ENCODE measurements around the gene OR51V1. TPM values are rescaled to one million over a fixed set of nuclear protein-coding genes. Genes with fewer than 3 reads are reported as not detected.
"Not testable (repeated sequence)": the region's sequence is repeated elsewhere in the genome, so short reads cannot be mapped to it uniquely, and the experiment has no call there.

Gene OR51V1
- total RNA-seq = not detected

GRCh38 chr11:5200582-5200981, at the start of gene OR51V1:
TSS of gene OR51V1 (minus strand) at chr11:5200682. CDS start at chr11:5200682, 0 bp downstream.
- H3K36me3 Mint-ChIP-seq = no peaks in the 10 kb centered on the region
- H3K27me3 Mint-ChIP-seq = no peaks in the 10 kb centered on the region
- no peak within 1 kb of the TSS for H3K4me3 Mint-ChIP-seq
- DNase-seq = no peak
- no peak within 1 kb of the TSS for H3K27ac Mint-ChIP-seq
- H3K4me1 Mint-ChIP-seq = no peaks in the 10 kb centered on the region
- H3K9me3 Mint-ChIP-seq = no peaks in the 10 kb centered on the region

- not testable (repeated sequence) for DNase-seq, H3K4me1 Mint-ChIP-seq, H3K27me3 Mint-ChIP-seq, H3K9me3 Mint-ChIP-seq, H3K27ac Mint-ChIP-seq, H3K4me3 Mint-ChIP-seq, H3K36me3 Mint-ChIP-seq
These were observed 49.4 kb upstream of the OR51V1 start, which contains the start of gene HBG1 for GRCh38 chr11:5249807-5250396. TSS of gene HBG1 (minus strand) at chr11:5249857. CDS start at chr11:5249804, 53 bp downstream.

DNA sequence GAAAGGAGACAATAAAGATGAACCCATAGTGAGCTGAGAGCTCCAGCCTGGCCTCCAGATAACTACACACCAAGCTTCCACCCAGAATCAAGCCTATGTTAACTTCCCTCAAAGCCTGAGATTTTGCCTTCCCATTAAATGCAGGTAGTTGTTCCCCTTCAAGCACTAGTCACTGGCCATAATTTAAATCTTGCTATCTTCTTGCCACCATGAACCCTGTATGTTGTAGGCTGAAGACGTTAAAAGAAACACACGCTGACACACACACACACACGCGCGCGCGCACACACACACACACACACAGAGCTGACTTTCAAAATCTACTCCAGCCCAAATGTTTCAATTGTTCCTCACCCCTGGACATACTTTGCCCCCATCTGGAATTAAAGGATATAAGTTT, 48.0 kb upstream of the OR51V1 start:
- H3K27me3 Mint-ChIP-seq, H3K27ac Mint-ChIP-seq, H3K4me1 Mint-ChIP-seq, H3K4me3 Mint-ChIP-seq, H3K36me3 Mint-ChIP-seq, DNase-seq, H3K9me3 Mint-ChIP-seq: not testable (repeated sequence)

DNA sequence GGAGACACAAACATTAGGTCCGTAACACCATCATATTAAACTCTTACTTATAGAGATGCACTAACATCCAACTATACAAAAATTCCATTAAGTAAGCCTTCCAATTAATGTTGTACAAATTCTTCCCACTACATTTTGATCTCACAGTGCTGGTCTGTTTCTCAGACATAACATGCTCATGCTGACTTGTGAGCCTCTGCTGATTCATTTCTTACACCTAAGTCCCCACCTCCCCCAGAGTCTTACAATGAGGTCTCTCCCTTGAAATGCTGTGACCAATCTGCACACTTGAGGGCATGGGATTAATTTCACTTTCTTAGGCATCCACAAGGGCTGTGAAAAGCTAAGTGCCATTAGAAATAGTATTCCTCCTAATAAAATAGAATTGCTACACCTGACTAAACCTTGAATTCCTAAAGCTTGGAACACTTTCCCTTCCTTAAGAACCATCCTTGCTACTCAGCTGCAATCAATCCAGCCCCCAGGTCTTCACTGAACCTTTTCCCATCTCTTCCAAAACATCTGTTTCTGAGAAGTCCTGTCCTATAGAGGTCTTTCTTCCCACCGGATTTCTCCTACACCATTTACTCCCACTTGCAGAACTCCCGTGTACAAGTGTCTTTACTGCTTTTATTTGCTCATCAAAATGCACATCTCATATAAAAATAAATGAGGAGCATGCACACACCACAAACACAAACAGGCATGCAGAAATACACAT, 47.1 kb upstream of the OR51V1 start:
- Mint-ChIP-seq H3K4me3 (no peak overlapping the region), H3K27me3 (no peaks in the 10 kb centered on the region), H3K9me3 (no peaks in the 10 kb centered on the region), H3K36me3 (no peaks in the 10 kb centered on the region), H3K27ac (no peak overlapping the region), H3K4me1 (no peaks in the 10 kb centered on the region)
- DNase-seq = no peak

DNA sequence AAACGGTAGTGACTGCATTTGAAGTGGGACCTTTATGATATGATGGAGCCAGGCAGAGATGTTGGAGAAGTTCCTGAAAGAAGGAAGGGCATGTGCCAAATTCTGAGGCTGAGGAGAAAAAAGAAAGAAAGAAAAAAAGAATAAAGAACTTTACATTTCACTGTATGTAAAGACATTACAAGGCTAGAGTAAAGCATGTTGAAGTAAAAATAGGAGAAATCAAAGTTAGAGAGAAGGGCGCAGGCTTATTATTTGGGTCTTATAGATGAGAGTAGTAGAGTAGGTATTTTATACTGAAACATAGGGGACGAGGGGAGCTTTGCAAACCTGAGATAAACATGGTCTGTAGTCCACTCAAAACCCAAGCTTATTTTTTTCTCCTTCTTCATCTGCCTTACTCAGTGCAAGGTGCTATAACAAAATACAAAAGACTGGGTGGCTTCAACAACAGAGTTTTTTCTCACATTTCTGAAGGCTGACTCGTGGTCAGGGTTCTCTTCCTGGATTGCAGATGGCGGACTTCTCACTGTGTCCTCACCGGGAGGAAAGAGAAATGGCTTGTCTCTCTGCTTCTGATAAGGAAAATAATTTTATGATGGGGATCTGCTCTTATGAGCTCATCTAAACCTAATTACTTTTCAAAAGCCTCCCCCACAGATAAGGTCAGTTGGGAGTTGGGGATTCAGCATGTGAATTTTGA, 46.4 kb upstream of the OR51V1 start:
- Mint-ChIP-seq H3K4me3 (no peak overlapping the region), H3K9me3 (no peaks in the 10 kb centered on the region), H3K27ac (no peak overlapping the region), H3K4me1 (no peaks in the 10 kb centered on the region), H3K36me3 (no peaks in the 10 kb centered on the region), H3K27me3 (no peaks in the 10 kb centered on the region)
- DNase-seq = no peak

- H3K4me3 Mint-ChIP-seq = no peak overlapping the region
- H3K4me1 Mint-ChIP-seq = no peaks in the 10 kb centered on the region
- no peaks in the 10 kb centered on the region for H3K9me3 Mint-ChIP-seq
- H3K36me3 Mint-ChIP-seq = no peaks in the 10 kb centered on the region
- no peak overlapping the region for H3K27ac Mint-ChIP-seq
- no peaks in the 10 kb centered on the region for H3K27me3 Mint-ChIP-seq
- no peak for DNase-seq
These were observed 44.7 kb upstream of the OR51V1 start for GRCh38 chr11:5245155-5245554.

DNA sequence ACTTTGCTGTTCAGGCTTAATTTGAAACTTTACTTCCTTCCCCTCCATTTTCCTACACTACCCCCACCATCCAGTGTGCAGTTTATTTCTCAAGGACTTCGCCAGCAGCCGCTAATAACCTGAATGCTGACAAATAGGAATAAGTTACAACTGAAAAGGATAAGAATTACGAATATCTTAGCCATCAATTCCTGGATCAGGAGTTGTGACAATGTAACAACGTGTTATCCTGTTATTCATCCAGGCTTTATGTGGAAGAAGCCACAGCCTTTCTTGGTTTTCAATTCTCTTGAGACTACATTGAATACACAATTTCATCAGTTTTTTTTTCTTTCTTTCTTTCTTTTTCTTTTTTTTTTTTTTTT, 43.3 kb upstream of the OR51V1 start:
- DNase-seq = no peak
- no peaks in the 10 kb centered on the region for H3K9me3 Mint-ChIP-seq
- H3K4me3 Mint-ChIP-seq = no peak overlapping the region
- H3K27me3 Mint-ChIP-seq = peaks cover 3% of the 10 kb centered on the region
- no peak overlapping the region for H3K27ac Mint-ChIP-seq
- no peaks in the 10 kb centered on the region for H3K4me1 Mint-ChIP-seq
- H3K36me3 Mint-ChIP-seq = no peaks in the 10 kb centered on the region

GRCh38 chr11:5242933-5243815, 42.7 kb upstream of the OR51V1 start:
- H3K4me1 Mint-ChIP-seq = no peaks in the 10 kb centered on the region
- H3K27ac Mint-ChIP-seq = no peak overlapping the region
- peaks cover 6% of the 10 kb centered on the region for H3K27me3 Mint-ChIP-seq
- DNase-seq = no peak
- H3K36me3 Mint-ChIP-seq = no peaks in the 10 kb centered on the region
- H3K4me3 Mint-ChIP-seq = no peak overlapping the region
- no peaks in the 10 kb centered on the region for H3K9me3 Mint-ChIP-seq

DNA sequence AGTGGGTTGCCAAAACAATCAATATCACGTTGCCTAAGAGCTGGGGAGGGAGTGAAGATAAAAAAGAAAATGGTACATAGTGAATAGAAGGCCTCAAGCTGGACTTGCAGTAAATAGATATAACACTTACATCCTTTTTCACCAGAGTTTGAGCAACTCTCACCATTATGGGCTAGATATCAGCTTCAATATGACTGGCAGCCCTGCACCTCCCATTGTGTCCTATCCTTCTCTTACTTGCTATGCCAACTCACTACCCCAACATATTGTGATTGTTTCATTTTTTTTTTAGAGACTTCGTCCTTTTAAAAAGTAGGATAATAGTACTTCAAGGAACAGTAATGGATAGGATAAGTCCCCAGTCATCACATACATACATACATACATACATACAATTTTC, 41.7 kb upstream of the OR51V1 start:
- no peaks in the 10 kb centered on the region for H3K4me1 Mint-ChIP-seq
- H3K4me3 Mint-ChIP-seq = no peak overlapping the region
- DNase-seq = no peak
- H3K27me3 Mint-ChIP-seq = peaks cover 6% of the 10 kb centered on the region
- no peaks in the 10 kb centered on the region for H3K36me3 Mint-ChIP-seq
- no peaks in the 10 kb centered on the region for H3K9me3 Mint-ChIP-seq
- H3K27ac Mint-ChIP-seq = no peak overlapping the region

DNA sequence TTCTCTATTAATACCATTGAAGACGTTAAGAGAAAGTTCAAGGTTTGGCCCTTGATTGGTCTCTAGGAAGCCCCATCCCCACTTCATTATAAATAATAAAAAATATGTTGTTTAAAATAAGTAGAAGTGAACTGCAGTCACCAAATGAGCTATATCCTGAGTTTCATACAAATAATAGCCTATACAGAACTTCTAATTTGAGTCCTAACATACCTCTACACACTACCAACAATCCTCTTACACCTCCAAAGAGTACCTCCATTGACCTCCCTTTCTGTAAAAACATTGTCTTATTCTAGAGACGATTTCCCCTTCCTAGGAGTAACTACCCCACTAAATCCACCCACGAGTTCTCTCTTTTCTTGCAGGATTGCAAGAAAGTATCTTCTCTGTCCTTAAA, 41.0 kb upstream of the OR51V1 start:
- Mint-ChIP-seq H3K4me3 (no peak overlapping the region), H3K36me3 (no peaks in the 10 kb centered on the region), H3K27me3 (peaks cover 6% of the 10 kb centered on the region), H3K27ac (no peak overlapping the region), H3K9me3 (no peaks in the 10 kb centered on the region), H3K4me1 (no peaks in the 10 kb centered on the region)
- no peak for DNase-seq

DNA sequence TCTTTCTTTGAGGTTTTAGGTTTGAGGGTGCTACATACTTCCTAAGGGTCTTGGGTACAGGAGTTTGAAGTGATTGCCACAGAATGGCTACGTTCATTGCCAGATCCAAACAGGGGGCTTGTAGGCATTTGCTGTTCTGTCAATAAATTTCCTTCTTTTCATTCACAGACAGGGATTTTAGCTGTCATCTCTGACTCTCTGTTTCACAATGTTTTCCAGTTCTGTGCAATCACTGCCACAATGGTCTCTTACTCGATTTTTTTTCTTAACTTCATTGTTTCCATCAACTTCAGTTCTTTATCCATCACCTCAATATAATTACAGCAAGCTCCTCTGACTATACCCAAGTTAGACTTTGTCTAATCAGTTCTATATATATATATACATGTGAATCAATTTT, 40.0 kb upstream of the OR51V1 start:
- H3K4me3 Mint-ChIP-seq = no peak overlapping the region
- no peaks in the 10 kb centered on the region for H3K9me3 Mint-ChIP-seq
- no peak for DNase-seq
- H3K27me3 Mint-ChIP-seq = peaks cover 7% of the 10 kb centered on the region
- no peaks in the 10 kb centered on the region for H3K4me1 Mint-ChIP-seq
- H3K27ac Mint-ChIP-seq = no peak overlapping the region
- no peaks in the 10 kb centered on the region for H3K36me3 Mint-ChIP-seq

DNA sequence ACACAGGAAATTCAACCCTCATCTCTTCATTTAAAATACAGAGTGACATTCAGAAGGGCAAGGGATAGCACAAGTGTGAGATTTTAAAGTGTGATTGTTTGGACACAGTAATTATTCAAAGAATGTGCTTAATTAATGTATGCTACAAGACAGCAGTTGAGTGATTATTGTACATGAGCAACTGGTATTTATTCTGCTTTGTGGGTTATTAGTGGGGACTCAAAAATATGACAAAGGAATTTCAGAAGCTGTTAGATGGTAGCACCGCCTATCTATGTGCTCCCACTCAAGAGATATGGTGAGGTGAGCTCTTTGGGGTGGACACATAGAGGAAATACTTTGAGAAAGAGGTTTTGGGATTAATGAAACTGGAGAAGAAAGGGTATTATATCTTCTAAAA, 39.6 kb upstream of the OR51V1 start:
- Mint-ChIP-seq H3K27ac (no peak overlapping the region), H3K27me3 (peaks cover 11% of the 10 kb centered on the region)

GRCh38 chr11:5239046-5239445, 38.6 kb upstream of the OR51V1 start:
- DNase-seq = no peak
- H3K4me3 Mint-ChIP-seq = no peak overlapping the region
- H3K4me1 Mint-ChIP-seq = no peaks in the 10 kb centered on the region
- H3K27ac Mint-ChIP-seq = no peak overlapping the region
- no peaks in the 10 kb centered on the region for H3K36me3 Mint-ChIP-seq
- H3K27me3 Mint-ChIP-seq = peaks cover 11% of the 10 kb centered on the region
- H3K9me3 Mint-ChIP-seq = no peaks in the 10 kb centered on the region

More for the DNA sequence above, 39.6 kb upstream of the OR51V1 start:
- DNase-seq = no peak
- Mint-ChIP-seq H3K36me3 (no peaks in the 10 kb centered on the region), H3K4me3 (no peak overlapping the region), H3K9me3 (no peaks in the 10 kb centered on the region), H3K4me1 (no peaks in the 10 kb centered on the region)

DNA sequence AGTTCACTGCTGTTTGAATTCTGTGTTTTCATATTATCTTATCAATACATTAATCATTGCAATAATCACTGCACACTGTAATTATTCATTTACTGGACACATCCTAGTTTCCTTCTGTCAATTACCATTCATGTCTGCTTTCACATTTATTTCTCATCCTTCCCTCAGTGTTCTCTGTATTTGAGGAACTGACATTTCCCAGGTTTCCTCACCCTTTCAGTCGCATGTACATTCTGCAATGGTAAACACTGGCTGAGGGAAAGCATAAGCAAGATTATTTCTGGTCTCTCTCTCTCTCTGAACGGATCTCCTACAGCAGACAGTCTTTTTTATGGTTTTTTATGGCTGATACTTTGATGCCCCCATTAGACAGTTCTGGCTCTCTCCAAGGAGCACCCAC, 38.0 kb upstream of the OR51V1 start:
- no peaks in the 10 kb centered on the region for H3K36me3 Mint-ChIP-seq
- H3K9me3 Mint-ChIP-seq = no peaks in the 10 kb centered on the region
- H3K4me1 Mint-ChIP-seq = no peaks in the 10 kb centered on the region
- H3K27ac Mint-ChIP-seq = no peak overlapping the region
- H3K27me3 Mint-ChIP-seq = peaks cover 11% of the 10 kb centered on the region
- H3K4me3 Mint-ChIP-seq = no peak overlapping the region
- no peak for DNase-seq

- Mint-ChIP-seq H3K27me3 (peaks cover 12% of the 10 kb centered on the region), H3K4me1 (no peaks in the 10 kb centered on the region), H3K27ac (no peak overlapping the region), H3K4me3 (no peak overlapping the region), H3K36me3 (no peaks in the 10 kb centered on the region), H3K9me3 (no peaks in the 10 kb centered on the region)
- DNase-seq = no peak
These were observed 36.9 kb upstream of the OR51V1 start for GRCh38 chr11:5237420-5237819.

All from activated naive CD8-positive, alpha-beta T cell treated with anti-CD3 and anti-CD28 coated beads for 36 hours (primary cell).